ENCODE measurements around the gene TCF7L2. TPM values are rescaled to one million over a fixed set of nuclear protein-coding genes. Genes with fewer than 3 reads are reported as not detected.

The TCF7L2 gene
- total and polyA plus RNA-seq, 4 donors: 9.1 to 32.3 (median 21.4) TPM

GRCh38 chr10:112956631-112957350 lies 6.7 kb downstream of the TCF7L2 start:
- H3K27me3 ChIP-seq (ENCODE audit: control insufficient read depth in 3 of 3, insufficient read depth in 3 of 3, low read length in 2 of 3): no peaks in the 10 kb centered on the region
- peaks cover 0 to 8% (median 2%) of the 10 kb centered on the region in 4 donors for H3K36me3 ChIP-seq (ENCODE audit: control insufficient read depth in 4 of 4, insufficient read depth in 4 of 4, low read length in 4 of 4)
- H3K4me3 ChIP-seq: no peak overlapping the region
- 64 to 66% methylated on average over 10 of the region's 10 CpGs for WGBS, 2 donors
- peak; percentile 50 to 63 (median 62) for DNase-seq
- ATAC-seq (ENCODE audit: insufficient read depth, low FRiP score): no peak
- H3K9me3 ChIP-seq (ENCODE audit: control insufficient read depth in 4 of 4, insufficient read depth in 3 of 4, low read length in 3 of 4): no peaks in the 10 kb centered on the region
- H3K9ac ChIP-seq (ENCODE audit: insufficient read depth in 1 of 2, low read length in 2 of 2): no peak overlapping the region
- peaks cover 2 to 73% (median 43%) of the 10 kb centered on the region in 5 donors for H3K4me1 ChIP-seq (ENCODE audit: control insufficient read depth in 5 of 5, insufficient read depth in 5 of 5, low read length in 5 of 5)
- H3K27ac ChIP-seq (ENCODE audit: low read depth in 1 of 2, low read length in 1 of 2): peak overlapping the region in 1 of 2 donors; percentile 33
- TF ChIP-seq CTCF (IDR thresholded peaks at IDR 0.05; ENCODE audit: control extremely low read depth, extremely low read depth): no peak

- Histone ChIP-seq H3K9ac (ENCODE audit: insufficient read depth in 1 of 2, low read length in 2 of 2) (no peak overlapping the region), H3K27ac (ENCODE audit: low read depth in 1 of 2, low read length in 1 of 2) (peak overlapping the region in 1 of 2 donors; percentile 21)
Measured at GRCh38 chr10:112957640-112958092, 7.6 kb downstream of the TCF7L2 start.

GRCh38 chr10:112958275-112958995 lies 8.4 kb downstream of the TCF7L2 start:
- H3K9me3 ChIP-seq (ENCODE audit: control insufficient read depth in 4 of 4, insufficient read depth in 3 of 4, low read length in 3 of 4): no peaks in the 10 kb centered on the region
- DNase-seq: peak in 2 of 3 donors; percentile 41 to 49
- WGBS, 2 donors: 86 to 87% methylated on average over 8 of the region's 8 CpGs
- TF ChIP-seq CTCF (IDR thresholded peaks at IDR 0.05; ENCODE audit: control extremely low read depth, extremely low read depth): no peak
- no peaks in the 10 kb centered on the region for H3K27me3 ChIP-seq (ENCODE audit: control insufficient read depth in 3 of 3, insufficient read depth in 3 of 3, low read length in 2 of 3)
- no peak overlapping the region for H3K4me3 ChIP-seq
- H3K27ac ChIP-seq (ENCODE audit: low read depth in 1 of 2, low read length in 1 of 2): no peak overlapping the region
- no peak for ATAC-seq (ENCODE audit: insufficient read depth, low FRiP score)
- peaks cover 2 to 73% (median 35%) of the 10 kb centered on the region in 5 donors for H3K4me1 ChIP-seq (ENCODE audit: control insufficient read depth in 5 of 5, insufficient read depth in 5 of 5, low read length in 5 of 5)
- H3K36me3 ChIP-seq (ENCODE audit: control insufficient read depth in 4 of 4, insufficient read depth in 4 of 4, low read length in 4 of 4): peaks cover 0 to 8% (median 2%) of the 10 kb centered on the region in 4 donors
- H3K9ac ChIP-seq (ENCODE audit: insufficient read depth in 1 of 2, low read length in 2 of 2): no peak overlapping the region

More at GRCh38 chr10:112957640-112958092, 7.6 kb downstream of the TCF7L2 start:
- no peak for ATAC-seq (ENCODE audit: insufficient read depth, low FRiP score)
- no peak overlapping the region for H3K4me3 ChIP-seq
- no peaks in the 10 kb centered on the region for H3K9me3 ChIP-seq (ENCODE audit: control insufficient read depth in 4 of 4, insufficient read depth in 3 of 4, low read length in 3 of 4)
- H3K36me3 ChIP-seq (ENCODE audit: control insufficient read depth in 4 of 4, insufficient read depth in 4 of 4, low read length in 4 of 4): peaks cover 0 to 8% (median 2%) of the 10 kb centered on the region in 4 donors
- DNase-seq: no peak
- no peak for TF ChIP-seq CTCF (IDR thresholded peaks at IDR 0.05; ENCODE audit: control extremely low read depth, extremely low read depth)
- WGBS, 2 donors: 76 to 77% methylated on average over 4 of the region's 4 CpGs
- H3K27me3 ChIP-seq (ENCODE audit: control insufficient read depth in 3 of 3, insufficient read depth in 3 of 3, low read length in 2 of 3): no peaks in the 10 kb centered on the region
- peaks cover 2 to 75% (median 43%) of the 10 kb centered on the region in 5 donors for H3K4me1 ChIP-seq (ENCODE audit: control insufficient read depth in 5 of 5, insufficient read depth in 5 of 5, low read length in 5 of 5)
